ENCODE measurements around the gene EML6. TPM values are rescaled to one million over a fixed set of nuclear protein-coding genes. Genes with fewer than 3 reads are reported as not detected.

EML6 gene
- total and polyA plus RNA-seq, 12 donors, result 0.07 to 1.5 (median 0.31) TPM

DNA sequence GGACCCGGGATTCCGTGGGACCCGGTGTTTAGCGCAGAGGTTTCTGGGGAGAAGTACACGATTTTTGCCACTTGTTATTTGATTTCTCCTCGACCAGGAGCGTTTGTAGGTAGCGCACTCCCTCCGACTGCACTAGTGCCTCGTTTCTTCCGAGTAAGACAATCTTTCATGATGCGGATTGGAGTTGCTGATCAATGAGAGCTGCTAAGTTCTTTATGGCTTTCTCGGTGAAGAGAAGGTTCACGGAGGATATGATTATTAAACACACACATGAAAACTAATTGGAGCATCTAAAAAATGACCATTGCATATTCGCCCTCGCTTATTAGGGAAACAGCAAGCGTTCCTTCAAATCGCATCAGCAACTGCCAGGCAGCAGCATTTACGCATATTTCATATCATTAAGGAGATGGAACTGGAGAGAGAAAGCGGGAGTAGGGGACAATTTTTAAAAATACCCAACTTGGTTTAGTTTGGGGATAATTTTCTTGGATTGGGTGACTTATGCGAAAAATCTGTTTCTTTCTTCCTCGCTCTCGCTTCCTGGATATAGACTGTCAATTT lies 616 bp downstream of the EML6 start:
- Histone ChIP-seq H3K4me3 (peak overlapping the region; percentile 65 to 93 (median 82)), H3K4me1 (peaks cover 0 to 17% (median 9%) of the 10 kb centered on the region in 9 donors), H3K27me3 (peaks cover 0 to 43% (median 0%) of the 10 kb centered on the region in 7 donors), H3K9me3 (no peaks in the 10 kb centered on the region), H3K27ac (peak overlapping the region in 6 of 10 donors; percentile 4 to 79 (median 69)), H3K36me3 (no peaks in the 10 kb centered on the region)
- intact Hi-C loops (cut with DNase I), result loop anchor here in 6 of 10 donors (5.0 to 10.0 kb wide), 4 partner anchors 111 to 607 kb away; partner anchors contain the start of gene ACYP2 (in 1 of the 6)
- DNase-seq (no peak), ATAC-seq (no peak)
- no peak for TF ChIP-seq CTCF (IDR thresholded peaks at IDR 0.05)
- 1% methylated on average over 23 of the region's 23 CpGs for WGBS, 2 donors

DNA sequence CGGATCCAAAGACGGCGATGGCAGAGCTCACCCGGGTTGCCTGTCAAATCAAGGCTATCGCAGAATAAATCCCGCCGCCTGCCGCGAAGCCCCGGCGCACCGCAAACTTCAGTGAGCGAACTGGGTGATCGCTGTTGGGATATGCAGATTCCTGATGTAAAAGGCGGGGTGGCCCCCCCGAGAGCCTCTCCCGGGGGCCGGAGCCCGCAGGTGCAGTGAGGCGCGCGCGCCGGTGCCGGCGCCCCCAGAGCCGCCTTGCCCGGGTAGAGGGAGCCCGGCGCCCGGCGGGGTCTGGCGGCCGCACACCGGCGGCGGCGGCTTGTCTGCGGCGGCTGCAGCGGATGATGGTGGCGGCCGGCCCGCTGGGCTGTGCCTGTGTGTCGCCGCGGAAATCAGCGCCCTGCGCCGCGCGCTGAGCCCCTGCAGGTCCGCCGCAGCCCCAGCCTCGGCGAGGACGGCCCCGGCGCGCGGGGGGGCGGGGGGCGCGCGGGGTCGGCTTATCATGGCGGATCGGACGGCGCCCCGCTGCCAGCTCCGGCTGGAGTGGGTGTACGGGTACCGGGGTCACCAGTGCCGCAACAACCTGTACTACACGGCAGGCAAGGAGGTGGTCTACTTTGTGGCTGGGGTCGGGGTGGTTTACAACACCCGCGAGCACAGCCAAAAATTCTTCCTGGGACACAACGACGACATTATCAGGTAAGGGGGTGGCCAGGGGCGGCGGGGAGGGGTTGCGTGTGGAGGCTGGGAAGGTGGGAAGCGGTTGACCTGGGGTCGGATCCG lies 1.3 kb downstream of the EML6 start:
- WGBS, 2 donors, result 2% methylated on average over 73 to 87 of the region's 87 CpGs
- no peaks in the 10 kb centered on the region for H3K36me3 ChIP-seq
- no peak for ATAC-seq
- peak in 1 of 2 donors; percentile 30 for DNase-seq
- no peak overlapping the region for H3K27ac ChIP-seq
- peak overlapping the region; percentile 65 to 93 (median 82) for H3K4me3 ChIP-seq
- peaks cover 0 to 17% (median 9%) of the 10 kb centered on the region in 9 donors for H3K4me1 ChIP-seq
- H3K27me3 ChIP-seq, result peaks cover 0 to 36% (median 0%) of the 10 kb centered on the region in 7 donors
- intact Hi-C loops (cut with DNase I), result loop anchor here in 6 of 10 donors (5.0 to 10.0 kb wide), 4 partner anchors 110 to 607 kb away; partner anchors contain the start of gene ACYP2 (in 1 of the 6)
- no peak for TF ChIP-seq CTCF (IDR thresholded peaks at IDR 0.05)
- H3K9me3 ChIP-seq, result no peaks in the 10 kb centered on the region

GRCh38 chr2:54725343-54726099 lies 2.1 kb downstream of the EML6 start:
- Histone ChIP-seq H3K36me3 (no peaks in the 10 kb centered on the region), H3K27me3 (peaks cover 0 to 36% (median 0%) of the 10 kb centered on the region in 7 donors), H3K9me3 (no peaks in the 10 kb centered on the region), H3K4me3 (peak overlapping the region; percentile 15 to 93 (median 79)), H3K27ac (no peak overlapping the region), H3K4me1 (peaks cover 0 to 17% (median 9%) of the 10 kb centered on the region in 9 donors)
- ATAC-seq (no peak), DNase-seq (no peak)
- intact Hi-C loops (cut with DNase I), result loop anchor here in 6 of 10 donors (10.0 kb wide), 3 partner anchors 109 to 449 kb away; no protein-coding TSS in a partner anchor
- 44% methylated on average over 8 of the region's 8 CpGs for WGBS, 2 donors
- TF ChIP-seq CTCF (IDR thresholded peaks at IDR 0.05), result no peak

GRCh38 chr2:54726431-54726830 lies 3.0 kb downstream of the EML6 start:
- no peak for TF ChIP-seq CTCF (IDR thresholded peaks at IDR 0.05)
- H3K4me3 ChIP-seq, result no peak overlapping the region
- DNase-seq (no peak), ATAC-seq (no peak)
- H3K4me1 ChIP-seq, result peaks cover 0 to 17% (median 9%) of the 10 kb centered on the region in 9 donors
- H3K36me3 ChIP-seq, result no peaks in the 10 kb centered on the region
- intact Hi-C loops (cut with DNase I), result loop anchor here in 6 of 10 donors (10.0 kb wide), 3 partner anchors 108 to 448 kb away; no protein-coding TSS in a partner anchor
- no peak overlapping the region for H3K27ac ChIP-seq
- H3K9me3 ChIP-seq, result no peaks in the 10 kb centered on the region
- 87 to 98% methylated on average over 1 of the region's 1 CpG for WGBS, 2 donors
- peaks cover 0 to 36% (median 0%) of the 10 kb centered on the region in 7 donors for H3K27me3 ChIP-seq

Data from heart right ventricle (tissue), 16 donors.